GM19351 (cell line): Measurements from ENCODE around the gene SLC12A8.

Experiments used
- ATAC-seq: cut with Tn5 transposase; IDR thresholded peaks from one replicate; pipeline ENCODE4 v1.9.1; 2021; ENCODE audit warnings: mild to moderate bottlenecking, moderate library complexity; ENCODE audit not compliant: unreplicated experiment

The SLC12A8 gene

DNA sequence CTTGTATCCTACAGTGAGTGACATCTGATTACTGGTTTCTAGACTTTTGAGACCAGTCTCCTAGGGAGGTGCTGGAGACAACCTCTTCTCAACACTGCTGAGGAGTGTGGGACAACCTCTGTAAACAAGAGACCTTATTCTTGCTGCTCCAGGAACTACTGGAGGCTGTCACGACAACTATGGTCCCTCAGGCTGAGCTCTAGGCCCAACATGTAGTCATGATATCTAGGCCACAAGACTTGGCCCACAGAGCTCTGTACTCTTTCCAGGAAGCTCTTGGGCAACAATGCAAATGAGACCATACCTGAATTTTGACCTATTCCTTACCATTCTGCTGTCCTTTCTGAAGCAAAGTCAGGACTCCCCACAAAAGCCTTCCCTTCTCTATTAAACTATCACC is 132.5 kb downstream of the SLC12A8 start:
- ATAC-seq = no peak

DNA sequence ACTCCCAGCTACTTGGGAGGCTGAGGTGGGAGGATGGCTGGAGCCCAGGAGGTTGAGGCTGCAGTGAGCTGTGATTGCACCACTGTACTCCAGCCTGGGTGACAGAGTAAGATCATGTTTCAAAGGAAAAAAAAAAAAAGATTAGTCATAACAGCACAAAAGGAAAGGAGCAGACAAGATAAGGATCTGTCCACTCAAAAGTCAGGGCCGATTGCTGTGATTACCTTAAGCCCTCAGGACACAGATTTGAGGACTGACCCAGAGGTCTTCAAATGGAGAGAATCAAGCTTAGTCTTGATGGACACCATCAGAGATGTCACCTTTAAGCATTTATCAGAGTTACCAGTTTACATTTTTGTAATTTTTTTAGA is 132.9 kb downstream of the SLC12A8 start:
- ATAC-seq = no peak

DNA sequence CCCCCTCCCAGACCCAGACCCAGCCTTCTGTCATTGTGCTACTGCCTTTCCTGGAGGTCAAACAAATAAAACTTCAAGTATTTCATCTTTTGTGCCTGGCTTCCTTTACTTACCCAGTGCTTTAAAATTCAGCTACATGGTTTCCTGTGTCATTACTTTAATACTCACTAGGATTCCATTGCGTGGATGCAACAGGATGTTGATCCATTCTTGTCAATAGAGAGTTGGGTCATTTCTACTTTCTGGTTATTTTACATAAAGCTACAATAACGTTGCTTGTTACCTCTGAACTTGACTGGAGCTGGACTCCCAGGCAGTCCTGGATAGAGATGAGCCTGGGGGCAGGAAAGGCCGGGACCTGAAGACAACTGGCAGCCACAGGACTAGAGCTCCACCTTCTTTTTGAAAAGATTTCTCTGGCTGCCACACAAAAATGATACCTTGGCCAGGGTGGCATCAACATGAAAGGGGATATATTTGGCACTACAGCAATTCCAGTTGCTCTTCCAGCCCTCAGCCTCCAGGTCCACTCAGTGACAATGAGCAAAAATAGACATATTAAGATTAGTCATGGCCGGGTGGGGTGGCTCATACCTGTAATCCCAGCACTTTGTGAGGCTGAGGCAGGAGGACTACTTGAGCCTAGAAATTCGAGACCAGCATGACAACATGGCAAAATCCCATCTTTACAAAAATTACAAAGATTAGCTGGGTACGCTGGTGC is 133.4 kb downstream of the SLC12A8 start:
- no peak for ATAC-seq

DNA sequence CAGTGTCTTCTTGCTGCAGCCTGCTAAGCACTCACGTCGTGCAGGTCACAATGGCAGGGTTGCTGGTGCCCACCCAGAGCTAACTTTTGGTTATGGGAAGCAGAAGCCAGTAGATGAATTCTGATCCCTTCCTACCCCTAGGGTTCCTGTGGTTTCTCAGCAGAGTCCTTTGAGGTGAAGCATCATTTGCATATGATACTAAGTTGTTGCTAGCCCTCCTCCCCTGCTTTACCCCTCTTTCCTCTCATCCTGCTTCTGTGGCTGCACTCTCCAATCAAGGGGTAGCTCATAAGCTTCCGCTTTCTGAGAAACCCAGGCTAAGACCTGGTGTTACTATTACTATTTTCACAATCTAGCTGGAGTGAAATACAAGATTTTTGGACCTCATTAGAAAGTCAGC is 134.7 kb downstream of the SLC12A8 start:
- ATAC-seq = no peak

DNA sequence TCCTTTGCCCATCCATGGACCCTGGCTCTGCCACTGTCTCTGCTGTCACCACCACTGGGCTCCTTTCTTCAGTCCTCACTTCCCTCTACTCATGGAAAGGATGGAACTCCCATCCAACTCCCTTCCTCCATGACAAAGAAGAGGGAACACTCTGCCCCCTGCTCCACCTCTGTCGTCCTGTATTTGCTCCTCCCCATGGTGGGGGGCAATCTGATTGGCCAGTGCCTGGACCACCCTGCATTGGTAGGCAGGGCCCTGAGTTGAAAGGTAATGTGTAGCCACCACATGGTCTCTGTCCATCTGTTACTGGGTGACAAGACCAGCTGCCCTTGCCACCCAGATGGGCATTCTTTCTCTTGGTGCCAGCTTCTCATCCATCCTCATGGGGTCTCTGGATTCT is 136.1 kb downstream of the SLC12A8 start:
- no peak for ATAC-seq

DNA sequence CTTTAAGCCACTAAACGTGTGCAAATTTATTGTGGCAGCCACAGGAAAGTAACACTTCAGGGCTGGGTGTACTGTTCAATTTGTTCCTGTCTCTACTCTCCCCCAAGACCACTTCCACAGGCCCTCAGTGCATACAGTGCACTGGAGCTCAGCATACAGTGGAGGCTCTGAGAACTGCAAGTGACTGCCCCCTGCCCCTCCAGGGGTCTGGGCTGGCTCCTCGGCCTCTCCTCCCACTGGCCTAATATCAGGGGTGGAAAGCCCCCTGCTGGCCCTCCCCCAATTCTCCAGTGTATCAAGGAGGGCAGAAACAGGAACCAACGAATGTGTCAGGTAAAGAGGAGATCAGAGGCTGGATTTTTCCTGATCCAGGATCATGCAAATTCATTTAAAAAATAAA is 136.8 kb downstream of the SLC12A8 start:
- no peak for ATAC-seq

DNA sequence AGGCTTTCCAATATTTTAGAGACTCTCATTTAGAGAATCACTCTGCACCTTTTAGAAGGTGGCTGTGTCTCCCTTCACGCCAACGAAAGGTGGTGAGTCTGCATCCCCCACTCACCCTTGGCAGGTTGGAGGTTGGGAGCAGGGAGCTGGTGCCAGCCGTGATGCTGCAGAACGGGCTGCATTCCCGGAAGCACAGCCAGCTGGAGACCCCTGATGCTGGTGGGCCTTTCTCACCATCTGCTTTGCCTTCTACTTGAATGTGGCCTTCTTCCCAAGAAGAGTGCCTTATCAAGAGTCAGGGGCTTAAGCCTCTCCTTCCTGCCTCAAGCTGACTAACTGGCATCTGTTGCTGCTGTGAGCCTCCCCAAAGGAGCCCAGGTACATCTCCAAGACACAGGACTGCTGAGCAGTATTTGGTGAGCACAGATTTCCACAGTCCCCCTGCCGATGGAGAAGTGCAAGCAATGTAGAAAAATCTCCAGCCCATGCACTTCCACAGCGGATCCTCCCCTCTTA is 139.1 kb downstream of the SLC12A8 start:
- ATAC-seq = no peak

DNA sequence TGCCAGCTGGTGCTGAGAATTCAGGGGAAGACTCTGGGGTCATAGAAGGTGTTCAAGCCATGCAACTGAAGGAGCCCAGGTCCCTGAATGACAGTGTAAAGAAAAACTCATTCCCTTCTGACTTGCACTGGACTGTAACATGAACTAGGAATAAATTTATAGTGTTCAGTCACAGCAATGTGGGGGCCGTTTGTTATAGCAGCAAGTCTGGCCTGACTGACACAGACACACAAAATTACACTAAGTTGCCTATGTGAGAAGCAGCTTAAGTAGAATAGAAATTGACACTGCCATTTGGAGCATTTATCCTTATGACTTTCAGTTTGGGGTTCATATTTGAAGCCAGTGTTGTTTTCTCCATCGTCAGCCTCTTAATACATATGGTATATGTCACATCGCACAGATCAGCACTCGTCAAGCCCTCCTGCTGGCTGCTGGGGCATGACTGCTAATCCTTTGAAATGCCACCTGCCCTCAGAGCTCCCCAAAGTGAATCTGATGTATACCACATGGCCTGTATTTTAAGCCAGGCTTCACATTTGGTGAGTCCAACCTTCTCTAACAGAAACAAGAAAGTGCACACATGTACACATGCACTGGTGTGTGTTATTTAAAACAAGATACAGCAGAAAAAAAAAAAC is 139.7 kb downstream of the SLC12A8 start:
- ATAC-seq = no peak

DNA sequence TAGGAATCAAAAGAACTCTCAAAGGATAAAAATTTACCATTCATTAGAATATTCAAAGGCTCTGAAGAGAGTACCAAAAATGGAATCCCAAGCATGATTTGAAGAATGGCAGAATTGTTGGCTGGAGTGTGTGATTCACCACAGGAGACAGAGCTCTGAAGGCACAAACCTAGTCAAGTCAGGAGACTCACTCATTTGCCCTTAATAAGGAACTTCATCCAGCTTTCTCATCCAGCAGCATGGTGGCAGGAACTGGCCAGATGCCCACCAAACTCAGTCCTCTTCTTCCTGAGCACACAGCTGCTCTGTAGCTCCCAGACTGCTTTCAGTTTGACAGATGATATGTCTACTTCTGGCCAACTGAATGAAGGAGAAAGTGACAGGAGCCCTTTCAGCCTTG is 140.2 kb downstream of the SLC12A8 start:
- no peak for ATAC-seq

DNA sequence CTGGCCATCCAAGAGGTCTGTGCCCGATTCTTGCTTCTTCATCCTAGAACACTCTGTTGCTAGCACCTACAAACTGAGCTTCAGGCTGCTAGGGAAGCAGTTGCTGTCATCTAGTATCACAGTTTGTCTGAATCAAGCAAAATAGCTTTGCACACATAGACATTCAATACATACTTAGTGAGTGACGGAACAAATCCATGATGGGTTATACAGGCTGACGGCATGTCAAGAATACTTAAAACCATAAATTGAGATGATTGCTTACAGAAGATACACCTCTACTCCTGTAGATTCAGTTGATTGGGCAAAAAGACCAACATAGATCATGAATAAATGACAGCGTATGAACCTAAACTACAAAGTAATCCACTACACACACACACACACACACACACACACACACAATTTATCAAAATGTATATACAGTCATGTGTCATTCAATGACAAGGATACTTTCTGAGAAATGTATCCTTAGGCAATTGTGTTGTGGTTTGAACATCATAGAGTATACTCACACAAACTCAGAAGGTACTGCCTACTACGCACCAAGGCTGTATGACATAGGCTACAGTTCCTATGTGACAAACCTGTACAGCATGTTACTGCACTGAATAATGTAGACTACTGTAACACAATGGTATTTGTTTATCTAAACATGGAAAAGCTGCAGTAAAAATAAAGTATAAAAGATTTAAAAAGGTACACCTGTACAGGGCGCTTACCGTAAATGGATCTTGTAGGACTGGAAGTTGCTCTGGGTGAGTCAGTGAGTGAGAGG is 142.4 kb downstream of the SLC12A8 start:
- no peak for ATAC-seq

DNA sequence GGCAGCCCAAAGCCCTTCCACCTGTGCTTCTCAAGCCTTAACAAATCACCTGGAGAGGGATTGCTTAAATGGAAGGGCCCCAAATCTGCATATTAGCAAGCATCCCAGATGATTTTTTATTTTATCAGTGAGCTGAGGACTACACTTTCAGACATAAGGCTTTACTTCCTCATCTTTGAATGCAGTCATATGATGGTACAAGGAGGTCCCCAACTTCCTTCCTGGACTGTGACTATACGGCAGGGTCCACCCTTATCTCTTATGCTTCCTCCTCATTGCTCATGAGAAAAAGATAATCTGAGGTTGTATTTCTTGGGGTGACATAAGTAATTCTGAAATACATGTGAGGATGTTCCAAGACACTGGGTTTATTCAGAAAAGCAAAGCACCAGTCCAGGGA is 143.1 kb downstream of the SLC12A8 start:
- no peak for ATAC-seq

DNA sequence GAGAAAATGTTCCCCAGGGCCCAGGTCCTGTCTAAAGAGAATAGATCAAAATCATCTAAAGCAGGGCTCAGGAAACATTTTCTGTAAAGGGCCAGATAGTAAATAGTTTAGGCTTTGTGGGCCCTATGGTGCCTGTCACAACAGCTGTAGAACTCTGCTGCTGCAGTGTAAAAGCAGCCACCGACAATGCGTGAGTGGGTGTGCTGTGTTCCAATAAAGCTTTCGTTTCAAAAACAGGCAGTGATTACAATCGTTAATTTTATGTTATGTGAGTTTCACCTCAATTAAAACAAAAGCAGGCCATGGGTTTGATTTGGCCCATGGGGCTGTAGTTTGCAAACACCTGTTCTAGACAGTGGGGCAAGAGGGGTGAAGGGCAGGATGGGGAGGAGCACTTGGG is 144.3 kb downstream of the SLC12A8 start:
- ATAC-seq = no peak

DNA sequence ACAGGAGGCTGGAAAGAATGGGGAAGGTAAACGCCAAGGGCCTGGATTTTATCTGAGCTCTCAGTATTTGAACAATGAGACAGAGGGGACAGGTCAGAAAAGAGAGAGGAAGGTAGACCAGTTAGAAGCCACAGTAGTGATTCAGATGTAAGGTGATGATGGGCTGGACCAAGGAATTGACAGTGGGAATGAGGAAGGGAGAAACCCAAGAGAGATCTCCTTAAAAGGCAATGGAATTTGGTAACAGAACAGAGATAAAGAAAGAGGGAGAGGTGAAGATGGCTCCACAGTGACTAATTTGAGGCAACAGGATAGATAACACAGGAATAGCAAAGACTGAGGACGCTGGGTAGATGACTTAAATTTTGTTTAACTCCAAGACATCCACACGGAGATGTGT is 145.3 kb downstream of the SLC12A8 start:
- ATAC-seq = no peak

DNA sequence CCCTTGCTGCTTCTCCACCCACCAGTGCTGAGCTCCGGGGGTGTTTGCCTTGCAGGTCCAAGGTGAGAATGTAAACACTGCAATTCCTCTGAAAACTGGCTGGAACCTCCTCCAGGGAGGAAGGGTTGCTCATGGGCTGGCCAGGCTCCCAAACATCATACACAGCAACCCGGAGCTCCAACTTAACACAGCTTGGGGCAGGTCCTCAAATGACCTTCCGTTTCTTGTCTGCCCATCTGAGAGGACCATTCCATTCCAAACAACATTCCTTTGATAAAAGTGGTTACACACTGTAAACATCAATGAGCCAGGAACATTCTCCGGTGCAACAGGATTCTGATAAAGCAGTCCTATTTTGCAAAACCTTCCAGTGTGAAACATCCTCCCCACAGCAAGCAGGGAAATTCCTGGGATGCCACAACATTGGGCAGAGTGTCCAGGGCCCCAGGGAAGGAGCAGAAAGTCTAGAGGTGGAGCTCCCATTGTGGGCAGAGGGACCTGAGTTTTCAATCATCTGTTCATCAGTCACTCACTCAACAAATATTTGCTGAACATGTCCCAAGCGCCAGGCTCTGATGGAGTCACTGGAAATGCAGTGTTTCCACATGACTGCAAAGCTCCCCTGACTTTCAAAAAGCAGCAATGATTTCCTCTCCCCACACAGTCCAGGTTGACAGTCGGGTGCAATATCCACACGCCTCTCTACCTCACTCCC is 149.5 kb downstream of the SLC12A8 start:
- no peak for ATAC-seq

DNA sequence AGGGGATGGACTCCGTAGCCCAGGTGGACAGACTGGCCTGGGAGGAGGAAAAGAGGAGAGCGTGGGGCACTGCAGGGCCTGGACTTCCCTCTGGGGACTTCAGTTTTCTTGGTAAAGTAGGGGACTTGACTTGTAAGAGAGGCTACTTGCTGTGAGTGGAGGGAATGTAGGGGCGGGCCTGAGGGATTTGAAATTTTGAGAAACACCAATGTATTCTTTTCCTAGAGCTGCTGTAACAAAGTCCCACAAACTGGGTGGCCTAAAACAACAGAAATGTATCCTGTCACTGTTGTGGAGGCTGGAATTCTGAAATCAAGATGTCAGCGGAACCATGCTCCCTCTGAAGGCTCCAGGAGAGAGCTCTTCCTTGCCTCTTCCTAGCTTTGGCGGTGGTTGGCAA is 150.9 kb downstream of the SLC12A8 start:
- no peak for ATAC-seq

DNA sequence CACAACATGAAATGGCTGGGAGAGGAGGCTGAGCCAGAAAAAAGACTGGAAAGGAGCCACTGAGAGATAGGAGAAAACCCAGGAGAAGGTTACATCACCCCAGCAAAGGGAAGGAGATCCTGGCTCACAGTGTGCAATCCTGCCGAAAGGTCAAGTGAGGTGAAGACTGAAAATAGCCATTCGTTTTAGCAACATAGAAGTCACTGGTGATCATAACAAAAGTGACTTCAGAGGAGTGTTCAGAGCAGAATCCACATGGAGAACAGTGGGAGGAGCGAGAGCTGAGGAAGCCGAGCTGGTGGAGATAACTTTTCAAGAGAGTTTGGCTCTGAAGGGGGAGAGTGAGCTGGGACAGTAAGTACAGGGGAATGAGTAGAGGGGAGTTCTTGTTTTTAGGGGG is 151.4 kb downstream of the SLC12A8 start:
- ATAC-seq = no peak

DNA sequence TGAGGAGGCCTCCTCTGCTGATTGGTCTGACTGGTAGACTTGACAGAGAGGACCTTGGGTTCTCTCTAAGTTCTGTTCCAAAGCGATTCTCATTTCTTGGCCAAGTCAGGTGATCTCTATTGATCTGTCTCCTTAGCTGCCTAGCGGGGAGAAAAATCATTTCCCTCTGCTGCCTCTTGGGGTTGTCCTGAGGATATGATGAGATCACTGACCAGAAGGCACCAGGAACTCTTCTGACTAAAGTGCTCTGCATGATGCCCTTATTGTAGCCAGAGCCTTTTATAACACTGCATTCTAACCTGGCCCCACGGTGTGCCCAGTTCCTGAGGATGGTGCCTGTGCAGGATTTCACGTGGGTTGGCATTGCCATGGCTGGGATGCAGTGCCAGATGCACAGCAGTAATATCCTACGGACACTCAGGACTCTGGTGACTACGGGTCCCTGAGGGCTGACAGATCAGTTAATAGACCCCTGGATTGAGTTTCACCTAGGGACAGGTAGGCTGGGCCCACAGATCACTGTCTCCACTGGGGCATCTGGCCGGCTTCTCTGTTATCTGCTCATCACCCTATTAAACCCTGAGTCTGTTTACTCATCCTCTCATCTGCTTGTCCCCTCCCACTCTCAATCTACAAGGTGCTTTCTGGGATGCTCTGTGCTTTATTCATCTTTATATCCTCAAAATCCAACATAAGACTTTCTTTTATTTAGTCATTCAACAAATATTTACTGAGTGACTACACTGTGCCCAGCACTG is 152.9 kb downstream of the SLC12A8 start:
- ATAC-seq = no peak

DNA sequence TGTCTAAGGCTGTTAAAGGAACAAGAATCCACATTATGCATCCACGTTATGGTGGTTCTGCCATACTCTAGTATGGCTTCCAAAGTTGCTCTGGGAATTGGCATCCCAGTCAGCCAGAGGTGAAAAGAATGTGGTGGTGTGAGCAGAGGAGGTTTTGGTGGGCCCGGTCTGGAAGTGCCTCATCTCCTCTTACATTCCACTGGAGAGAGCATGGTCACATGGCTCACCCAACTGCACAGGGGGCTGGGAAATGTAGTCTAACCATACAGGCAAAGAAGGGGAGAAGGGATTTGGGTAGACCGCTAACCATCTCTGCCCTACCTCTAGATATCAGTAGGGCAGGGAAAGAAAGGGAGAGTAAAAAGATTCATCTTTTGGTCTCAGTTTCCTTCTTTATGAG is 153.6 kb downstream of the SLC12A8 start:
- ATAC-seq = no peak

DNA sequence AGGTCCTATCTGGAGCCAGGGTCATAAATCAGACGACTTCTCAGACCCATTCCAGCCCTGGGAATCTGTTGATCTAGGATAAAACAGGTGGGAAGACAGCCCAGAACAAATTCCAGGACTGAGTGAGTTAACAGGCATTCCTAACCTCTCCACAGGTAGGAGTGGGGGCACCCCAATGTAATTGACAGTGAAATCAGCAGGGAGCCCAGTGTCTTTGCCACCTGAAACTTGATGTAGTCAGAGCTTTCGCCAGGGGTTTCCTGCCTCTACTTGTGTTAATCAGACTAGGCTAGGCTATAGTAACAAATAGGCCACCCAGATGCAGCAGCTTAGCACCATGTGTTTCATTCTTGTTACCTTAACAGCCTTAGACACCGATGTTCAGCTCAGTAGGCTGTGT is 154.0 kb downstream of the SLC12A8 start:
- ATAC-seq = no peak

DNA sequence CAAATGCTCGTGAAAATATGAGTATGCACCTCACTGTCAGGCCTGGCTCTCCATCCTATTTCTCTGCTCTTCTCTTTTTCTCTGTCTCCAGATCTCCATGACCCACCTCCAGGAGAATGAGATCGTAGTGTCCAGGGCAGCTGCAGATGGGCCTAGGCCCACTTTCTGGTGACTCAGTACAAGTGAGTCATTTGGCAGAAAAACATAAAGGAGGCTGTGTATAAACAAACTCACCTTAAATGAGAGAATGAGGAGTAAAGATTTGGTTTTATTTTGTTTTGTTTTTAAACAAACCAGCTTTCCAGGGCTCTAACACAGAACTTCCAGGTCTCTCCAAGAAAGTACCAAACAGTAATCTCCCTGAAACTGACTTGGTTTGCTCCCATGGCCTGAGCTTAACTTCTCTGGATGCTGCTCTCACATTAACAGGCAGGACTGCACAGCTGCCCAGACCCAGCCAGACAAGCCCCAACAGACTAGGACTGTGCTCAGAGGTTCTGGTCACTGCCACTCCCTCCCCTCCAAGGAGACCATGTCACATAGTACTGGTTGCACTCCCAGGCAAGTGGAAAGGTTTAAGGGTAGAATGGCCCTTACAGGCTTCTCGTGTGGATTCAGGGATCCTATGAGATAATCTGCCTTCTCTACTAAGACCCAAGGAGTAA is 155.2 kb downstream of the SLC12A8 start:
- ATAC-seq = no peak
